Epithelial cell of proximal tubule (primary cell): ENCODE data around the gene FARP2. TPM values are rescaled to one million over a fixed set of nuclear protein-coding genes. Genes with fewer than 3 reads are reported as not detected.
A peak's percentile ranks its signal among the peaks of the same experiment; 100 is the strongest.
"Not testable (repeated sequence)": the region's sequence is repeated elsewhere in the genome, so short reads cannot be mapped to it uniquely, and the experiment has no call there.

Experiments used
- DNase-seq: peaks from one replicate; pipeline ENCODE4 v3.0.0-alpha.2; 2011; ENCODE audit warnings: low read depth
- H3K4me3 ChIP-seq: 2 replicates; pipeline ENCODE4 v1.5.1; 2011; ENCODE audit warnings: low read depth, mild to moderate bottlenecking, low read length
- total RNA-seq: library from RNA; depleted of rRNA; stranded (reverse); fragments of >200 nt; gene quantifications from 2 replicates; pipeline ENCODE4 v1.2.3, GENCODE V29; 2015
- TF ChIP-seq, protein P1 (sequence below): conservative IDR thresholded peaks from 2 replicates; pipeline ENCODE4 v1.5.1; 2012; ENCODE audit warnings: low read depth, mild to moderate bottlenecking, low read length

FARP2 gene
- total RNA-seq, 1 donor from 2014 or later: 34.2 TPM

DNA sequence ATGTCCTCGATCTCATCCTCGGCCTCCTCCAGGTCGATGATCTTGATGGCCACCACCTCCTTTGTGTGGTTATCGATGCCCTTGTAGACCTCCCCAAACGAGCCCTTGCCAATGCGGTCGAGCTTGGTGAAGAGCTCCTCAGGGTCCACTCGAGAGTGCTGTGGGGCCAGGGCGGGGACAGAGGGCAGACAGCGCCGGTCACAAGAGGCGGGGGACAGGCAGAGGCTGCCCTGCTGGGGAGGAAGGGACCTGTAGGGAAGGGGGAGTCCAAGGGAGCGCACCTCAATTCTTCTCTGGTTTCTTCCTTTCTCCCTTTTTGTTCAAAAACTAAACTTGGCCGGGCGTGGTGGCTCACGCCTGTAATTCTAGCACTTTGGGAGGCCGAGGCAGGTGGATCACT lies 145.5 kb downstream of the FARP2 start:
- TF ChIP-seq, protein P1, sequence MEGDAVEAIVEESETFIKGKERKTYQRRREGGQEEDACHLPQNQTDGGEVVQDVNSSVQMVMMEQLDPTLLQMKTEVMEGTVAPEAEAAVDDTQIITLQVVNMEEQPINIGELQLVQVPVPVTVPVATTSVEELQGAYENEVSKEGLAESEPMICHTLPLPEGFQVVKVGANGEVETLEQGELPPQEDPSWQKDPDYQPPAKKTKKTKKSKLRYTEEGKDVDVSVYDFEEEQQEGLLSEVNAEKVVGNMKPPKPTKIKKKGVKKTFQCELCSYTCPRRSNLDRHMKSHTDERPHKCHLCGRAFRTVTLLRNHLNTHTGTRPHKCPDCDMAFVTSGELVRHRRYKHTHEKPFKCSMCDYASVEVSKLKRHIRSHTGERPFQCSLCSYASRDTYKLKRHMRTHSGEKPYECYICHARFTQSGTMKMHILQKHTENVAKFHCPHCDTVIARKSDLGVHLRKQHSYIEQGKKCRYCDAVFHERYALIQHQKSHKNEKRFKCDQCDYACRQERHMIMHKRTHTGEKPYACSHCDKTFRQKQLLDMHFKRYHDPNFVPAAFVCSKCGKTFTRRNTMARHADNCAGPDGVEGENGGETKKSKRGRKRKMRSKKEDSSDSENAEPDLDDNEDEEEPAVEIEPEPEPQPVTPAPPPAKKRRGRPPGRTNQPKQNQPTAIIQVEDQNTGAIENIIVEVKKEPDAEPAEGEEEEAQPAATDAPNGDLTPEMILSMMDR: no peak
- no peak overlapping the region for H3K4me3 ChIP-seq
- DNase-seq: no peak

DNA sequence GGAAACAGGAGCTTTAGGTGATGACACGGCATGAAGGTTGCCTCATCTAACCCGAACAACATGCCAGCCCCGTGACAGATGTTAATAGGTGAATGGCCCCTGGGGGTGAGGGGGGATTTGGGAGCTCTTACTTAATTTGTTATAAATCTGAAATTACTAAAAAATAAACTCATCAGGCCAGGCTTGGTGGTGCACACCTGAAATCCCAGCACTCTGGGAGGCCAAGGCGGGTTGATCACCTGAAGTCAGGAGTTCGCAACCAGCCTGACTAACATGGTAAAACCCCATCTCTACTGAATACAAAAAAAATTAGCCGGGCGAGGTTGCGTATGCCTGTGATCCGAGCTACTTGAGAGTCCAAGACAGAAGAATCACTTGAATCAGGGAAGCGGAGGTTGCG lies 146.2 kb downstream of the FARP2 start:
- DNase-seq: no peak
- TF ChIP-seq, protein P1: no peak
- no peak overlapping the region for H3K4me3 ChIP-seq

DNA sequence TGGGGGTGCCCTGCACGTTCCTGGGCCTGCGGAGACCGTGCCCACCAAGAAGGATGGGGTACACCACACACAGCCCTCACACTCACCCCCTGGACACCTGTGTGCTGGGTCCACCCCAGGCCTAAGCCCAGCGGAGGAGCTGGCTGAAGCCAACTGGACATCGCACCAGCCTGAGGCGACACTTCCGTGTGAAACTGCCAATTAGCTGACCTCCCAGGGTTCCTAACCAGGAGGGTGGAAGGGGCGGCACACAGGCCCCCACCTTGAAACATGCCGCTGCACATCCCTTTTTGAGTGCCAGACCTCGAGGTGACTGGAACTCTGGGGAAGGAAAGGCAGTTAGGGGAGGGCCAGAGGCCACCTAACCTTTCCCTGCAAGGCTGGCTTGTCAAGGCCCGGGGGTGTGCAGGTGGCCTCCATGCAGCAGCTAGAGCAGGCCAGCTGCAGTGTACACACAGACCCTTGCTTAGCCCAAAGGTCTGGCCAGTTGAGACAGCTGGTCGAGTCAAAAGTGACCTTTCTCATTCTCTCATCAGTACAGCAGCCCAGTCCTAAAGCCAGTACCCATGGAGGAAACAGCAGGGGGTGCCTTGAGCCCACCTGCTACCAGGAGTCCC lies 147.8 kb downstream of the FARP2 start:
- no peak for DNase-seq
- TF ChIP-seq, protein P1: no peak
- H3K4me3 ChIP-seq: no peak overlapping the region

DNA sequence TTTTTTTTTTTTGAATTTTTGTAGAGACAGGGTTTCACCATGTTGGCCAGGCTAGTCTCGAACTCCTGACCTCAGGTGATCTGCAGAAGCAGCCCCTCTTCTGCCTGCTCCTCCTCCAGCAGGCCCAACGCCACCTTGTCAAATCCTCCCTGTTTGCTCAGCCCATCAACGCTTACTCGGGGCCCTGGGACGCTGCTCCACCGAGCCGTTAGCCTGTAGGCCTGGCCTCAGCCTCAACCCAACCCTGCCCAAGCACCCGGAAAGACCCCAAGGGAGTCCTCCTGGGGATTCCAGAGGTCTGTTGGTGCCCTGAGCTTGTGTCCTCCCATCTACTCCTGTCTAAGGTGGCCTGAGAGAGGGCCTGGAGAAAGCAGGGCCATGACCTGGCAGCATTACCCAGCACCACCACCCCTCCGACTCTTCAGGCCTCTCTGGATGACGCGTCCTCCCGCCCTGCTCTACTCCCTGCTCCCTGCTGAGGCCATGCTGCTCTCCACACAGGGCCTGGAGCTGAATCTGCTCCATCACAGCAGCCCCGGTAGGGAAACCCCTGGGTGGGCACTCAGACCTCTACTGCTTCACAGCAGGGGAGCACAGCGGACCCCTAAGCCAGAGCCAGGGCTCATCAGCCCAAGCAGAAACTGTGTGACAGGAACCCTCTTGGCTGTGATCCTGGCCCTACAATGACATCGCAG lies 149.1 kb downstream of the FARP2 start:
- no peak overlapping the region for H3K4me3 ChIP-seq
- DNase-seq: no peak
- TF ChIP-seq, protein P1: no peak

DNA sequence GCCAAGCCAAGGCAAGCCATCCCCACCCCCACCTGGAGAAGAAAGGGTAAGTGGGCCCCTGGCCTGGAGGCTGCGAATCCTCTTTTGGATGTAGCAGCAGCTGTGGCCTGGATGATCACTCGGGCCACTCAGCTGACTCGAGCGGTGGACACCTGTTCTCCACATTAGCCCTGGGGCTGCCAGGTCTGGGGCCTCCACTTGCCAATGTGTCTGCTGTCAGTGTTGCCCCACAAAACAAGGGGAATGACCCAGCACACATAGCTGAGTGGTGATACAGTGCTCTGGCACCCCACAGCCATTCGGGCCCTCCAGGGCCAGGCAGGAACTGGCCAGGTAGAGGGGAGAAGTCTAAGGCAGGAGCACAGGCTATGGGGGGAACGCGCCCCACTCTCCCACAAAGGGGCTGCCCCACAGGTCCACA lies 149.7 kb downstream of the FARP2 start:
- DNase-seq: no peak
- H3K4me3 ChIP-seq: no peak overlapping the region
- TF ChIP-seq, protein P1: no peak

DNA sequence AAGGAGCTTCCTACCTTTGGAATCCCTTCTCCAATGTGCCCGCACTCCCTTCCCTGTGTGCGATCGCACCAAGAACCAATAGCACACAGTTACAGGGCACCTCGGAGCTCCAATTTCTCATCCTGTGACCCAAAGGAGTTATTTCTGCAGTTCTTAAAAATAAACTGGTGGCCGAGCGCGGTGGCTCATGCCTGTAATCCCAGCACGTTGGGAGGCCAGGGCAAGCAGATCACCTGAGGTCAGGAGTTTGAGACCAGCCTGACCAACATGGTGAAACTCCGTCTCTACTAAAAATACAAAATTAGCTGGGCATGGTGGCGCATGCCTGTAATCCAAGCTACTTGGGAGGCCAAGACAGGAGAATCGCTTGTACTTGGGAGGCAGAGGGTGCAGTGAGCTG lies 150.2 kb downstream of the FARP2 start:
- not testable (repeated sequence) for H3K4me3 ChIP-seq, DNase-seq

DNA sequence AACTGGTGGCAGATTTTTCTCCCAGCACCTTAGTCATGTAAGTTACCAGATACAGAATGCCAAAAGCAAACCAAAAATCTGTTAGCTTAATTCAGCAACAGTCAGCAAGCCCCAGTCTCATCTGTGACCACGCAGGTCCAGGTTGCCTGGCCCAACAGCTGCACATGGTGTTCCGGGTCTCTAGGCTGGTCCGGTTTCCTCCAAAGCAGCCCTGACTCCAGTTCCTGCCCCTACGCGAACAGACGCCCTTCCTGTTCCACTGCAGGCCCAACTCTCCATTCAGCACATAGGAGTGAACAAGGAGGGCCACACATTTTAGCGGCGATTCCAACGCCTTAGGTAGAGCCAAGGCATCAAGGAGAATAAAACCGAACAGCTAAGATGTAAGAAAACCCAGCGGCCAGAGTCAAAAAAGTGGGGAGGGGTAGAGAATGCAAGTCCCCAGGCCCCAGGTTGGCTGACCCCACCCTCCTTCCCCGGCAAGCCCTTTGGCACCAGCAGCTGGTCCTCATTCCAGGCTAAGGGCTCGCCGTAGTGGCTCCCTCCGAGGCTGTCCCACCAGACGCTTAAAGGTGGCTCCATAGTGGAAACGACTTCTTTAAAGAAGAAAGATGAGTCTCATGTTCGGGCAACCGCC lies 150.8 kb downstream of the FARP2 start:
- TF ChIP-seq, protein P1: no peak
- DNase-seq: no peak
- peak overlapping the region; percentile 92 for H3K4me3 ChIP-seq
